ENCODE data around the gene DNM3. TPM values are rescaled to one million over a fixed set of nuclear protein-coding genes. Genes with fewer than 3 reads are reported as not detected.

DNM3 gene
- total and polyA plus RNA-seq, 10 of the 15 experiments (the other 5 are each of a cell fraction or from before 2014, with no cell fraction given): 0.03 to 1.5 (median 0.08) TPM; not detected in 3

GRCh38 chr1:172393354-172393753, 552.1 kb downstream of the DNM3 start:
- H3K4me1 ChIP-seq (ENCODE audit: control insufficient read depth, insufficient read depth, low read length): peaks cover 77% of the 10 kb centered on the region
- no peaks in the 10 kb centered on the region for H3K79me2 ChIP-seq (ENCODE audit: control insufficient read depth, insufficient read depth, low read length)
- intact Hi-C loops (cut with micrococcal nuclease; ENCODE audit: unreplicated experiment): no loop called here
- H3K4me3 ChIP-seq: no peak overlapping the region
- peak overlapping the region; percentile 98 for H3K27ac ChIP-seq (ENCODE audit: control insufficient read depth, insufficient read depth)
- peak overlapping the region; percentile 17 for H3K4me2 ChIP-seq (ENCODE audit: control insufficient read depth, insufficient read depth)
- CTCF ChIA-PET: interaction anchor here (0.7 to 12.4 kb wide), 7 partner anchors 12 to 368 kb away, joined by 3 to 153 read pairs (median 16); no protein-coding TSS in a partner anchor
- H3K36me3 ChIP-seq (ENCODE audit: control insufficient read depth in 2 of 2, insufficient read depth in 2 of 2, low read length in 1 of 2): no peaks in the 10 kb centered on the region
- POLR2A ChIA-PET: interaction anchor here (0.9 to 8.1 kb wide), 7 partner anchors 9 to 139 kb away, joined by 3 to 73 read pairs (median 7); partner anchors contain the start of gene SUCO
- BruUV-seq (replicated peaks): no TSS peak
- H4K20me1 ChIP-seq (ENCODE audit: control insufficient read depth, insufficient read depth): no peaks in the 10 kb centered on the region
- peak overlapping the region; percentile 11; the same call in 1 of the 2 replicates for H3K9ac ChIP-seq (ENCODE audit: control insufficient read depth, insufficient read depth, low read length)
- no peaks in the 10 kb centered on the region; the same call in 2 of the 3 replicates for H3K9me3 ChIP-seq (replicated peaks; ENCODE audit: control insufficient read depth, insufficient read depth, low read length)
- 0% methylated on average over 5 of the region's 5 CpGs for WGBS (ENCODE audit: insufficient coverage, insufficient replicate concordance, low lambda C conversion rate, missing lambda C conversion rate)
- H2AFZ ChIP-seq (ENCODE audit: control insufficient read depth, low read depth, low read length): no peak overlapping the region; the same call in 1 of the 2 replicates
- DNase-seq (ENCODE audit: low read depth, low spot score) (no peak), FAIRE-seq (no peak), ATAC-seq (peak; percentile 57)
- RAD21 ChIA-PET (ENCODE audit: unreplicated experiment): interaction anchor here (1.2 to 15.1 kb wide), 9 partner anchors 13 to 390 kb away, joined by 3 to 394 read pairs (median 26); no protein-coding TSS in a partner anchor
- H3K27me3 ChIP-seq (replicated peaks in 1 of 2; ENCODE audit: control insufficient read depth in 2 of 2, insufficient read depth in 2 of 2, low read length in 1 of 2): no peaks in the 10 kb centered on the region
- in situ Hi-C loops (cut with MboI): loop anchor here (5.0 kb wide), 2 partner anchors 51 to 211 kb away; no protein-coding TSS in a partner anchor
- SMC1A ChIA-PET (ENCODE audit: uncharacterized antibody, unreplicated experiment): interaction anchor here (0.6 to 16.5 kb wide), 9 partner anchors 14 to 303 kb away, joined by 3 to 458 read pairs (median 15); no protein-coding TSS in a partner anchor
- TF ChIP-seq MXI1 (IDR thresholded peaks at IDR 0.05; ENCODE audit: low read depth, low read length) (0 out of 2 replicates have a peak, but pooled peaks have one; percentile 28), EZH2 (IDR thresholded peaks at IDR 0.05; ENCODE audit: borderline replicate concordance, control insufficient read depth, low read depth, low read length) (no peak), E4F1 (IDR thresholded peaks at IDR 0.05; ENCODE audit: borderline replicate concordance, partially characterized antibody) (no peak), SPI1 (IDR thresholded peaks at IDR 0.05; ENCODE audit: borderline replicate concordance, insufficient read depth, low read depth, low read length) (peak; percentile 84), PAX8 (IDR thresholded peaks at IDR 0.05) (no peak), JUND (IDR thresholded peaks at IDR 0.05; ENCODE audit: low read depth, low read length) (no peak), FOXK2 (IDR thresholded peaks at IDR 0.05) (no peak), POU2F2 (IDR thresholded peaks at IDR 0.05; ENCODE audit: borderline replicate concordance, low read depth, low read length) (peak; percentile 53; the same call in 1 of the 3 replicates), PML (IDR thresholded peaks at IDR 0.05; ENCODE audit: low read length) (no peak), CREM (IDR thresholded peaks at IDR 0.05; ENCODE audit: low read depth) (0 out of 2 replicates have a peak, but pooled peaks have one; percentile 35), MLLT1 (IDR thresholded peaks at IDR 0.05) (peak; percentile 39; the same call in 1 of the 2 replicates), DPF2 (IDR thresholded peaks at IDR 0.05) (peak; percentile 52; the same call in 1 of the 2 replicates), ZNF687 (IDR thresholded peaks at IDR 0.05) (peak; percentile 85), NFIC (IDR thresholded peaks at IDR 0.05; ENCODE audit: low read depth, low read length) (peak; percentile 39; the same call in 1 of the 2 replicates), ATF7 (IDR thresholded peaks at IDR 0.05; ENCODE audit: low read depth) (peak; percentile 80), BHLHE40 (IDR thresholded peaks at IDR 0.05; ENCODE audit: borderline replicate concordance in 1 of 2, low read depth in 2 of 2, low read length in 1 of 2) (peak in 1 of 2 experiments; percentile 57; a peak in 2 of 4 replicates)

All from GM12878 (cell line).